Parathyroid adenoma (tissue), 2 donors: Measurements from ENCODE around the gene PKN1.

Source experiments
- H2AFZ ChIP-seq: fragments of 300-600 bp; sonication (generic); one replicate; pipeline ENCODE4 v1.7.0; 2017; ENCODE audit warnings: antibody characterized with exemption, mild to moderate bottlenecking
- H3K27ac ChIP-seq: fragments of 300-600 bp; sonication (generic); one replicate; pipeline ENCODE4 v1.7.0; 2017
- H3K27me3 ChIP-seq: fragments of 300-600 bp; sonication (generic); one replicate; pipeline ENCODE4 v1.7.0; 2017; ENCODE audit warnings: low read length; ENCODE audit not compliant: control insufficient read depth, insufficient read depth
- H3K36me3 ChIP-seq: fragments of 300-600 bp; sonication (generic); one replicate; pipeline ENCODE4 v1.7.0; 2017; ENCODE audit warnings: low read length; ENCODE audit not compliant: control insufficient read depth, insufficient read depth
- H3K4me1 ChIP-seq: fragments of 300-600 bp; sonication (generic); one replicate; pipeline ENCODE4 v1.7.0; 2017; ENCODE audit warnings: control low read depth
- H3K4me2 ChIP-seq: fragments of 300-600 bp; sonication (generic); one replicate; pipeline ENCODE4 v1.7.0; 2017; ENCODE audit warnings: low read length
- H3K4me3 ChIP-seq: fragments of 300-600 bp; sonication (generic); one replicate; pipeline ENCODE4 v1.7.0; 2017; ENCODE audit warnings: low read depth, low read length
- H3K79me2 ChIP-seq: fragments of 300-600 bp; sonication (generic); one replicate; pipeline ENCODE4 v1.7.0; 2017; ENCODE audit warnings: control low read depth
- H3K9ac ChIP-seq: fragments of 300-600 bp; sonication (generic); one replicate; pipeline ENCODE4 v1.7.0; 2017; ENCODE audit warnings: mild to moderate bottlenecking
- H3K9me3 ChIP-seq: fragments of 300-600 bp; sonication (generic); one replicate; pipeline ENCODE4 v1.7.0; 2017; ENCODE audit warnings: low read length; ENCODE audit not compliant: control insufficient read depth
- TF ChIP-seq, protein P1 (sequence below): fragments of 300-600 bp; sonication (generic); IDR thresholded peaks from one replicate; pipeline ENCODE4 v1.7.0; 2017; ENCODE audit warnings: antibody characterized with exemption, mild to moderate bottlenecking
- donor health status: primary hyperparathyroidism.

PKN1 gene

GRCh38 chr19:14414926-14415690 lies 18.0 kb upstream of the PKN1 start:
- peaks cover 30% of the 10 kb centered on the region for H3K79me2 ChIP-seq
- no peak overlapping the region for H3K27ac ChIP-seq
- TF ChIP-seq, protein P1, sequence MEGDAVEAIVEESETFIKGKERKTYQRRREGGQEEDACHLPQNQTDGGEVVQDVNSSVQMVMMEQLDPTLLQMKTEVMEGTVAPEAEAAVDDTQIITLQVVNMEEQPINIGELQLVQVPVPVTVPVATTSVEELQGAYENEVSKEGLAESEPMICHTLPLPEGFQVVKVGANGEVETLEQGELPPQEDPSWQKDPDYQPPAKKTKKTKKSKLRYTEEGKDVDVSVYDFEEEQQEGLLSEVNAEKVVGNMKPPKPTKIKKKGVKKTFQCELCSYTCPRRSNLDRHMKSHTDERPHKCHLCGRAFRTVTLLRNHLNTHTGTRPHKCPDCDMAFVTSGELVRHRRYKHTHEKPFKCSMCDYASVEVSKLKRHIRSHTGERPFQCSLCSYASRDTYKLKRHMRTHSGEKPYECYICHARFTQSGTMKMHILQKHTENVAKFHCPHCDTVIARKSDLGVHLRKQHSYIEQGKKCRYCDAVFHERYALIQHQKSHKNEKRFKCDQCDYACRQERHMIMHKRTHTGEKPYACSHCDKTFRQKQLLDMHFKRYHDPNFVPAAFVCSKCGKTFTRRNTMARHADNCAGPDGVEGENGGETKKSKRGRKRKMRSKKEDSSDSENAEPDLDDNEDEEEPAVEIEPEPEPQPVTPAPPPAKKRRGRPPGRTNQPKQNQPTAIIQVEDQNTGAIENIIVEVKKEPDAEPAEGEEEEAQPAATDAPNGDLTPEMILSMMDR = no peak
- no peak overlapping the region for H2AFZ ChIP-seq
- no peak overlapping the region for H3K4me2 ChIP-seq
- no peaks in the 10 kb centered on the region for H3K27me3 ChIP-seq
- H3K4me3 ChIP-seq = no peak overlapping the region
- H3K9me3 ChIP-seq = no peaks in the 10 kb centered on the region
- no peaks in the 10 kb centered on the region for H3K36me3 ChIP-seq
- H3K9ac ChIP-seq = no peak overlapping the region
- H3K4me1 ChIP-seq = no peaks in the 10 kb centered on the region

DNA sequence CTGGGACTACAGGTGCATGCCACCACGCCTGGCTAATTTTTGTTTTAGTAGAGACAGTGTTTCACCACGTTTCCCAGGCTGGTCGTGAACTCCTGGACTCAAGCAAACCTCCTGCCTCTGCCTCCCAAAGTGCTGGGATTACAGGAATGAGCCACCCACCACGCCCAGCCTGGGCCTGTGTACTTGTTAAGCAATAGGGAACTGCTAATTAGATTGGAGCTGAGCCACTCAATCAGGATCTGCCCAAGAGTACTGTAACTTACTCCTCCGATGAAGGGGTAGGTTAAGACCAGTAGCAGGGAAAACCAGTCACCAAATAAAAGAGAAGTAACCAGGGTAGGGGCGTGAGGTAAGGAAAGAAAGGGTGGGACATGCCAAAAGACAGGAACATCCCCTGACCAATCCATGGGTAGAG lies 16.3 kb upstream of the PKN1 start:
- no peak overlapping the region for H3K27ac ChIP-seq
- H3K36me3 ChIP-seq = no peaks in the 10 kb centered on the region
- H3K27me3 ChIP-seq = no peaks in the 10 kb centered on the region
- TF ChIP-seq, protein P1 = no peak
- no peak overlapping the region for H2AFZ ChIP-seq
- no peaks in the 10 kb centered on the region for H3K4me1 ChIP-seq
- H3K4me2 ChIP-seq = no peak overlapping the region
- peaks cover 30% of the 10 kb centered on the region for H3K79me2 ChIP-seq
- no peaks in the 10 kb centered on the region for H3K9me3 ChIP-seq
- H3K4me3 ChIP-seq = no peak overlapping the region
- H3K9ac ChIP-seq = no peak overlapping the region

DNA sequence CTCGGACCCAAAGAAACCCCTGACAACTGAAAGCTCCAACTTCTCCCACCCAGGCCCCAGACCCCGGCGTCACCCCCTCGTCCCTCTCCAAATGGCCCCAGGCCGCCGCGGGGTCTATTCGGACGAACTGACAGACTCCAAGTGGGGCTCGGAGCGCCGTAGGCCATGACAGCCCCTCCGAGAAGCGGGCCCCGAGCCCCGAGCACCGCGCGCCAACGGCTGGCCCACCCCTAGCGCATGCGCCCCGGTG lies 14.3 kb upstream of the PKN1 start:
- Histone ChIP-seq H3K27me3 (no peaks in the 10 kb centered on the region), H3K79me2 (peaks cover 26% of the 10 kb centered on the region), H2AFZ (peak overlapping the region; percentile 93), H3K27ac (peak overlapping the region; percentile 67), H3K4me1 (no peaks in the 10 kb centered on the region), H3K36me3 (no peaks in the 10 kb centered on the region), H3K4me3 (peak overlapping the region; percentile 81), H3K9ac (peak overlapping the region; percentile 49), H3K4me2 (peak overlapping the region; percentile 84), H3K9me3 (no peaks in the 10 kb centered on the region)
- TF ChIP-seq, protein P1 = no peak

DNA sequence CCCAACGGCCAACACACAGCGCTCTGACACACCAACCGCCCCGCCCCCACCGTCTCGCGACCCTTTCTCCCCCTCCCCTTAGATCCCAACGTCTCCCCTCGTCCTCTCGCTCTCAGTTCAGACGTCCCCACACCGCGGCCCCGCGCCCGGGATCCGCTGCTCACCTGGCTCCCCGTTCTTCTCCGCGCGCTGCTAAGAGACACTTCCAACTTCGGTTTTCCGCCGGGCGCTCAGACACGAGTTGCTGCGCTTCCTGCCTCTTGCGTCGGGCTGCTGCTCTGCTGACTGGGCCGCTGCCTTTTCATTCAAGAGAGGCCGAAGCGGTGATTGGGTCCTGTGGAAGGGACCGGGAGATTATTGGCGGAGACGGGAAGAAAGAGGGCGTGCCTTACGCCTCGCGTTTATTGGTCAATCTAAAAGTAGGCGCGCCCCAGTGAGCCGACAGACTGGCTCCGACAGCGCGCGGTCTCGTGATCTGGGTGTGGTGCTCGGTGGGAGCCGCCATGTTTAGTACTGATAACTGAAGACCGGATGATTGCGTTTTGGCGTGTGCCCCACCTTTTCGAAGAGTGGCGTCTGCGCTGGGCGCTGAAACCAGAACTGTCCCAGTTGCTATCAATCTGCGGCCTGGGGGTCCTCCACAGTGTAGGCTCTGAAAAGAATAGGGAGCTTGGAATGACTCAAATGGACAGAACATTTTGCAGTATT lies 13.8 kb upstream of the PKN1 start, which contains the start of gene DDX39A:
Gene DDX39A, minus strand, starts transcription at position 236 of the 708 bp plus-strand sequence. CDS start 6,121 bp downstream, outside the sequence.
- H2AFZ ChIP-seq = peak within 1 kb of the TSS; percentile 93
- no peaks in the 10 kb centered on the region for H3K9me3 ChIP-seq
- TF ChIP-seq, protein P1 = no peak
- no peaks in the 10 kb centered on the region for H3K36me3 ChIP-seq
- peak within 1 kb of the TSS; percentile 90 for H3K4me2 ChIP-seq
- peak within 1 kb of the TSS; percentile 49 for H3K9ac ChIP-seq
- H3K27me3 ChIP-seq = no peaks in the 10 kb centered on the region
- peak within 1 kb of the TSS; percentile 67 for H3K27ac ChIP-seq
- H3K4me3 ChIP-seq = peak within 1 kb of the TSS; percentile 81
- peaks cover 26% of the 10 kb centered on the region for H3K79me2 ChIP-seq
- no peaks in the 10 kb centered on the region for H3K4me1 ChIP-seq
